T47D (cell line): ENCODE measurements around the gene THRAP3.
"Not testable (repeated sequence)": the region's sequence is repeated elsewhere in the genome, so short reads cannot be mapped to it uniquely, and the experiment has no call there.

Experiments
- DNase-seq, 2 experiments: peaks; one replicate each; pipeline versions ENCODE4 v3.0.0 to v3.0.0-alpha.2; 2011 to 2012; ENCODE audit warnings: low read depth in 1 of 2, low spot score in 1 of 2
- JUND ChIP-seq: IDR thresholded peaks from 2 replicates; pipeline ENCODE4 v1.6.1; 2012; ENCODE audit warnings: low read depth
- in situ Hi-C: cut with HindIII; loops from 2 replicates; pipeline ENCODE4 v1.10.0; 2016; ENCODE audit warnings: low sequenced_read_pairs, low pct_unique_long_range_greater_than_20kb

The THRAP3 gene

DNA sequence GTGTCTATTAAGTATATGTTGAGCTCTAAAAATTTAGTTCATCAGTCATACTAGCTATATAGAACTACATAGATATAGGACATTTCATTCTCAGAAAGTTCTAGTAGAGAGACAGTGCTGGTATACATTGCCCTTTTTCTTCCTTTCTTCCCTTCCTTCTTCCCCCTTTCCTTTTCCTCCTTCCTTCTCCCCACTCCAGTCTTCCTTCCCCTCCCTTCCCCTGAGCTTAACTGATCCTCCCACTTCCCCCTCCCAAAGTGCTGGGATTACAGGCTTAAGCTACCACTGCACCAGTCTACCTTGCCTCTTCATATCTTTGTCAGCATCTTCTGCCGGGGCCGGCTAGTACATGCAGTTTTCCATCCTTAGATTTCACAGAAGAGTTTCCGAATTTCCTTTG is 12.1 kb downstream of the THRAP3 start:
- in situ Hi-C loops, result no loop called here
- no peak for DNase-seq
- TF ChIP-seq JUND, result no peak

DNA sequence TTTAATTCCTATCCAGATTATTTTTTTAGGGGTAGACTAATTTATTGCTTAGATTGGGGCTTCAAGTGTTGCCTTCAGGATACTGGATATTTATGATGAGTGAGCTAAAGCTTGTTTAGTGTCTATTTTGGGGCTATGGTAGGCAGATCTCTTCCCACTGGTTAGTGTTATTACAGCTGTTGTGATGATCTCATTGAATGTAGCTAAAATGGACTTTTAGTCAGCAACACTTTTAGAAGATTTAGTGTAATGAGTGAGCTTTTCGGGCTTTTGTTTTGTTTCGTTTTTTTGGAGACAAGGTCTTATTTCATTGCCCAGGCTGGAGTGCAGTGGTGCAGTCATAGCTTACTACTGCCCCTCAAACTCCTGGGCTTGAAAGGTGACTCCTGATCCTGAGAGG is 14.2 kb downstream of the THRAP3 start:
- in situ Hi-C loops, result no loop called here
- no peak for DNase-seq
- TF ChIP-seq JUND, result no peak

DNA sequence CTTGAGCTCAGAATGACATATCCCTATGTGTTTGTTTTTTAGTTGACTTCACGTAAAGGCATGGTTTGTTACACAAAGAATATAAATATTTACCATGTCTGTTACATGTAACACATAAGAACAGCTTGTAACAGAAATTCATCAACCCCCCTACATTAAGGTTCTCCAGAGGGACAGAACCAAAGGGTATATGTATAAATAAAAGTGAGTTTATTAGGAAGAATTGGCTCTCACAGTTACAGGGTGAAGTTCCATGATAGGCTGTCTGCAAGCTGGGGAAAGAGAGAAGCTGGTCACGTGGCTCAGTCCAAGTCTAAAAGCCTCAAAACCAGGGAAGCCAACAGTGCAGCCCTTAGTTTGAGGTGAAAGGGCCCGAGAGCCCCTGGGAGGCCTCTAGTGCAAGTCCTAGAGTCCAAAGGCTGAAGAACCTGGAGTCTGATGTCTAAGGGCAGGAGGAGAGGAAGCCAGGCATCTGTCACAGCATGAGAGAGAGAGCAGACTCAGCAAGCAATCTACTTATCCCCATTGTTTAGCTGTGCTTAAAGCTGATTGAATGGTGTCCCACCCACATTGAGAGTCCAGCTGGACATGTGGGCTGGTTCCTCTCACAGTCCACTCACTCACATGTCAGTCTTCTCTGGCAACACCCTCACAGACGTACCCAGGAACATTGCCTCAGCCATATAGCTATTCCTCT is 15.8 kb downstream of the THRAP3 start:
- in situ Hi-C loops, result no loop called here
- no peak for TF ChIP-seq JUND
- no peak for DNase-seq

DNA sequence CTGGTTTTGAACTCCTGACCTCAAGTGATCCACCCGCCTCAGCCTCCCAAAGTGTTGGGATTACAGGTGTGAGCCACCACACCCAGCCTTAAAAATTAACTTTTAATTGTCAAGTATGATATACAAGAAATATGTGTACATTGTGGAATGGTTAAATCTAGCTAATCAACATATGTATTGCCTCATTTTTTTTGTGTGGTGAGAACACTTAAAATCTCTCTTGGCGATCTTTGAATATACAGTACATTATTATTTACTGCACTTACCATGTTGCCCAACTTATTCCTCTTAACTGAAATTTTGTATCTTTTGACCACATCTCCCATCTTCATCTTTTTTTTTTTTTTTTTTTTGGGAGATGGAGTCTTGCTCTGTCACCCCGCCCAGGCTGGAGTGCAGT is 23.3 kb downstream of the THRAP3 start:
- TF ChIP-seq JUND, result no peak
- in situ Hi-C loops, result no loop called here
- DNase-seq, result no peak

DNA sequence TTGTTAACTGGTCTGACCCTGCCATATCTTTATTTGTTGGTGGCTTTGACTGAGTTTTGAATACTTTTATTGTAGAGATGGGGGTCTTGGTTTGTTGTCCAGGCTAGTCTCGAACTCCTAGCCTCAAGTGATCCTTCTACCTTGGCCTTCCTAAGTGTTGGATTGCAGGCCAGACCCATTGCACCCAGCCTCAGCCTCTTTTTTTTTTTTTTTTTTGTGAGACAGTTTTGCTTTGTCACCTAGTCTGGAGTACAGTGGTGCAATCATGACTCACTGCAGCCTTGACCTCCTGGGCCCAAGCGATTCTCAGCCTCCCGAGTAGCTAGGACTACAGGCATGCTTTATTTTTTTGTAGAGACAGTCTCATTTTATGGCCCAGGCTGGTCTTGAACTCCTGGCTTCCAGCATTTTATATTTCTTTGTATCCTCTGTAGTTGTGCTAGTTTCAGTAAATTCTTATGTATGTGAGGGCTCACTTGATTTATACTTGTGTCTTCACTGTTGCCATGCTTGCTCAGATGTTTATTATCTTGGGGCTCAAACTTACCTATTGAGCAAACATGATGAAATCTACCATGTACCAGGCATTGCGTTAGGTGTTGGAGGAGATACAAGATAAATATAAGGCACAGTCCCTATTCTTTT is 24.1 kb downstream of the THRAP3 start:
- in situ Hi-C loops, result no loop called here
- peak in 1 of 2 experiments; percentile 25 for DNase-seq
- TF ChIP-seq JUND, result no peak

DNA sequence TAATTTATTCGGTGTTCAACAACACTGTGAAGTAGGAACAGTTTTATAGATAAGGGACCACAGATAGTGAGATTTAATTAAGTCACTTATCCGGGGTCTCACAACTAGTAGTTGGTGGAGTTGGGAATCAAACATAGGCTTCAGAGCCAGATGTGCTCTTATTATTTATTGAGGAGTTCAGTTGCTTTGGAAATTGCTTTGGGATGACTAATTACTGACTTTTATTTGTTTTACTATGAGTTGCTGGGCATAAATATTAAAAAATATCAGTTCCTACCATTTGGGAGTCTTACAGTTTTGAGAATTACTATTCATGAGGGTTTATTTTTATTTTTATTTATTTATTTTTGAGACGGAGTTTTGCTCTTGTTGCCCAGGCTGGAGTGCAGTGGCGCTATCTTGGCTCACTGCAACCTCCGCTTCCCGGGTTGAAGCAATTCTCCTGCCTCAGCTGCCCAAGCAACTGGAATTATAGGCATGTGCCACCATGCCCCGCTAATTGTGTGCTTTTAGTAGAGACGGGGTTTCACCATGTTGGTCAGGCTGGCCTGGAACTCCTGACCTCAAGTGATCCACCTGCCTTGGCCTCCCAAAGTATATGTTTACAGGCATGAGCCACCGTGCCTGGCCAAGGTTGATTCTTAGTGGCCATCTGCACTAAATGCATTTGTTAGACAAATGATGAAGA is 27.7 kb downstream of the THRAP3 start:
- no peak for TF ChIP-seq JUND
- DNase-seq, result no peak
- in situ Hi-C loops, result no loop called here

DNA sequence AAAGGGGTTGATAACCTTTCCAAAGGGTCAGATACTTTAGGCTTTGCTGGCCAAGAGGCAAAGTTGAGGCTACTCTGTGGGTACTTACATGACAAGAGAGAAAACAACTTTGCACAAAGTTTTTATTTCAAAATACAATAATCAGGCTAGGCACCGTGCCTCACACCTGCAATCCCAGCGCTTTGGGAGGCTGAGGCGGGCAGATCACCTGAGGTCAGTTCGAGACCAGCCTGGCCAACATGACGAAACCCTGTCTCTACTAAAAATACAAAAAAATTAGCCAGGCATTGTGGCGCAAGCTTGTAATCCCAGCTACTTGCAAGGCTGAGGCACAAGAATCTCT is 28.2 kb downstream of the THRAP3 start:
- DNase-seq, in situ Hi-C loops: not testable (repeated sequence)

DNA sequence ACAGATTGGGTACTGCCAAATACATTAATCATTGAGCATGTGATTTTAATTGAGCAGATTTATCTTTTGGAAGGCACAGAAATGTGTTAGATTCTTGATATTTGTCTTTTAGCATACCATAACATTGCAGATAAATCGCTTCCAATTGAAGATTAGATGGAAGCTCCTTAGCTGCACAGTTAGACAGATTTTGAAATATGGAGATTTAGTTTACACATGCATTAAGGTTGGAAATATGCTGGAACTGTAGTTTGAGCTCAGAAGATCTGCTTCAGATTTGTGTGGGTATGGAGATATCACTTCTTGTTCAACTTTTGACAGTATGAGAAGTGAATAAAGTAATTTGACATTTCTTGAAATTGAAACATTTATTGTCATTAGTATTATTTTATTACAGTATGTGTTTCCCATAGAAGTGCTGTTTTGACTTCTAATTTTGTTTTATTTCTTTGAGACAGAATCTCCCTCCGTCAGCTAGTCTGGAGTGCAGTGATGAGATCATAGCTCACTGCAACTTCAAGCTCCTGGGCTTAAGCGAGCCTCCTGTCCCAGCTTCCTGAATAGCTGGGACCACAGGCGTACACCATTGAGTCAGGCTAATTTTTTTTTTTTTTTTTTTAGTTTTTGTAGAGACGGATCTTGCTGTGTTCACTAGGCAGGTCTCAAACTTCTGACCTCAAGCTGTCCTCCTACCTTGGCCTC is 29.1 kb downstream of the THRAP3 start:
- in situ Hi-C loops, result no loop called here
- TF ChIP-seq JUND, result no peak
- DNase-seq, result no peak

DNA sequence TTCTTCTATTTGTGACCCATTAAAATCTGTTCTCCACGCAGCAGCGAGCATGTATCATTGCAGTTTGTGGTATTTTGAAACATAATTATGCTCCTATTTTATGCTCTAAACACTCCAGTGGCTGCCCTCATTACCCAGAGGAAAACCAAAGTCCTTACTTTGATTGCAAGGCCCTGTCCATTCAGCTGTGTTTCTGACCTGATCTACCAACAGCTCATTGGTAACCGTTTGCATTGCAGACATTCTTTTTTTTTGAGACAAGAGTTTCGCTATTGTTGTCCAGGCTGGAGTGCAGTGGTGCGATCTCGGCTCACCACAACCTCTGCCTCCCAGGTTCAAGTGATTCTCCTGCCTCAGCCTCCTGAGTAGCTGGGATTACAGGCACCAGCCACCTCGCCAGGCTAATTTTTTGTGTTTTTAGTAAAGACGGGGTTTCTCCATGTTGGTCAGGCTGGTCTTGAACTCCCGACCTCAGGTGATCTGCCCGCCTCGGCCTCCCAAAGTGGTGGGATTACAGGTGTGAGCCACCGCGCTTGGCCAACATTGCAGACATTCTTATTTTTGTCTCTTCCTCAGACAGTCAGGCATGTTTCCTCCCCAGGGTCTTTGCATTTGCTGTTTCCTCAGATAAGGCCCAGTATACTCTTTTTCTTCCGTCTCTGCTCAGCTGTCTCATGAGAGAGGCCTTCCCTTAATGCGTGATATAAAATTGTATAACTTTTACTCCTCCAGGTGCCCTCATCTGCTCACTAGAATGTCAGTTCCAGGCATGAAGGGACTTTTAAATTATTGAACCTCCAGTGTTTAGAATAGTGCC is 32.5 kb downstream of the THRAP3 start:
- no peak for DNase-seq
- TF ChIP-seq JUND, result no peak
- in situ Hi-C loops, result no loop called here

DNA sequence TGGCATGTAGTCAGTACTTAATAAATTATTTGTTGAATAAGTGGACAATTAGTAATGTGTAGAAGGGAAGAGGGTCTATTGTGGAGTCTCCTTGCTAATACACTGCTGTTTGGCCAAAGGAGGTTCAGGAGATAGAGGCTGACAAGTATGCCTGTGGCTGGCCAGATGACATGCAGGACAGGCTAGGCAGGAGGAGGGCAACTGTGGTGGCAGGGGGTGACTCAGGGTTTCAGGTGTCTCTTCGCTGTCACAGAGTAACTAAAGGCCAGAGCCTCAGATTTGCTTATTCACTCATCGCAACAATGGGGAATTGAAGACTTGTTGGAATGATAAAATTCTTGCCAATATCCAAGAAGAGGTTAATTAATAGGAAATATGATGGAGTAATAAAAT is 33.1 kb downstream of the THRAP3 start:
- peak in 1 of 2 experiments; percentile 23 for DNase-seq
- no peak for TF ChIP-seq JUND
- in situ Hi-C loops, result no loop called here

DNA sequence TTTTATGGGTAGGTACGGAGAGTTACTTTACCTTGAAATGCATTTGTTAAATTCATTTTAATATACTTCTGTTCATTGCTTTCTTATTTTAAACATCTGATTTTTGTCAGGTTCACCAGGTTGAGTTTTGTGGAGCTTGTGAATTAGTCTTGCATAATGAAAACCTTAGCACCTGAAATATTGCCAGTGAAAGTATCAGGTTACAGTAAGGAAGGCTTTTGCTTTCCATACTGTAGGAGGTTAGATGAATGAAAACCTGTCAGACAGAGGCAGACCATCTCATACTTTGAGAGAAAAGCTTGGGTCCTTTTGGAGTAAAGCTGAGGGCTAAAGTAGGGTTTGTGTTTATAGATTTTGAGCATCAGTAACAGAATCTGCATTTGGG is 34.7 kb downstream of the THRAP3 start:
- DNase-seq, result peak in 1 of 2 experiments; percentile 63
- TF ChIP-seq JUND, result no peak
- in situ Hi-C loops, result no loop called here

DNA sequence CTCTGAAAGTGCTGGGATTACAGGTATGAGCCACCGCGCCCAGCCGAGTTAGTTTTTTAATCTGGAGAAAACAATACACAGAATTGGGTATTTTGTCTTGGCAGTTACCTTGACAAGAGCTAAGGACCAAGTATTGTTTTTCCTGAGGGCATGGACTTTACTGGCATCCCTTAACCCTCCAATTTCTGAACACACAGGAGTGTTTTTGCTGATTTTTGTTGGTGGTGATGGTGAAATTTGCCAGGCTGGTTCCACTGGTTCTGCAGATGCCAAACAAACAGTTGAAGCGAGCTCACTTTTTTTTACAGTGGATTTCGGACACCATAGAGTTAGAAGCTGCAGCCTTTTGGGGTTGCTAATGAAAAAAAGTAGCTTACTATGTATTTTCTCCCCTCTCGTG is 44.7 kb downstream of the THRAP3 start:
- no peak; the same call in 1 of the 2 replicates for TF ChIP-seq JUND
- peak in 1 of 2 experiments; percentile 88 for DNase-seq
- in situ Hi-C loops, result no loop called here
